Pancreas (tissue), 10 donors: Measurements from ENCODE around the gene UTS2R. TPM values are rescaled to one million over a fixed set of nuclear protein-coding genes. Genes with fewer than 3 reads are reported as not detected.

Experiments
- ATAC-seq, 4 donors: fragments of 200-7000 bp; cut with Tn5 transposase; one replicate each; pipeline versions ENCODE4 v1.8.0 to v1.9.1; 2020; ENCODE audit warnings: mild to moderate bottlenecking in 4 of 4, moderate library complexity in 4 of 4
- DNase-seq, 6 donors: peaks; one replicate each; pipeline ENCODE4 v3.0.0-alpha.2; 2020
- FAIRE-seq: peaks from 2 replicates; lab custom pipeline; 2012; peaks lifted over from hg19 to GRCh38; lab: Jason Lieb, UNC
- H3K27ac ChIP-seq, 4 donors: fragments of 200-600 bp; sonication (generic); 1 replicate in 3 of 4; 2 replicates in 1 of 4; pipeline versions ENCODE4 v1.5.0 to v1.8.0; 2020
- H3K27me3 ChIP-seq, 4 donors: fragments of 200-600 bp; one replicate each; pipeline ENCODE4 v1.8.0; 2021
- H3K36me3 ChIP-seq, 3 donors: fragments of 200-600 bp; sonication (generic) in 1 of 3; one replicate each; pipeline versions ENCODE4 v1.5.0 to v1.8.0; 2020 to 2021
- H3K4me1 ChIP-seq, 3 donors: fragments of 200-600 bp; one replicate each; pipeline ENCODE4 v1.8.0; 2021
- H3K4me3 ChIP-seq, 4 donors: fragments of 200-600 bp; sonication (generic) in 2 of 4; one replicate each; pipeline versions ENCODE4 v1.5.0 to v1.8.0; 2020 to 2021
- H3K9me3 ChIP-seq, 4 donors: fragments of 200-600 bp; one replicate each; pipeline ENCODE4 v1.8.0; 2021
- CTCF ChIP-seq, 4 donors: fragments of 200-600 bp; sonication (generic) in 3 of 4; IDR thresholded peaks; one replicate each; pipeline versions ENCODE4 v1.5.0 to v1.8.0; 2021; ENCODE audit warnings: antibody characterized with exemption in 4 of 4
- WGBS, 2 donors: extraction: QIAGEN DNeasy Blood & Tissue Kit; methylation state at CpG; one replicate each; pipeline ENCODE4 v1.1.7; 2013; 5-methylcytosine and 5-hydroxymethylcytosine counted together
- intact Hi-C, 3 donors: fragments of 100-400 bp; cut with DNase I; formaldehyde crosslinking; loops; one replicate each; pipeline versions ENCODE4 v1.11.1 to v1.14.2; 2022
- polyA plus RNA-seq, 2 donors: library from polyadenylated mRNA; stranded (reverse); fragments of 200-250 nt; gene quantifications; one replicate each; pipeline ENCODE4 v1.2.3, GENCODE V29; 2013
- total RNA-seq, 6 donors: library from RNA; stranded (reverse); fragmentation: NEBNext Ultra II Directional in 4 of 6; extraction: Animal tissue kit (Norgen Biotek cat#: 25700) in 4 of 6; gene quantifications; one replicate each; pipeline versions ENCODE4 v1.2.1 to v1.2.4, GENCODE V29; 2021 to 2023
- donor health status: healthy with polysubstance abuse.
- donor health status: DM: no; HTN: no; CAD: no; lungs with moderate emphysema.
- donor health status: DM: no; HTN: no; CAD: no.
- donor health status: control.
- donor health status: control.
- donor health status: Bipolar disorder and iron deficiency.
- donor health status: DM: yes; HTN: yes; CAD: no.
- donor health status: DM: no; HTN: no; CAD: no.
- donor health status: DM: no; HTN: no; CAD: no.
- donor health status: DM: yes; HTN: yes; CAD: no.

UTS2R gene
- total and polyA plus RNA-seq, 8 donors: 0.37 to 0.87 (median 0.74) TPM; not detected in 5

DNA sequence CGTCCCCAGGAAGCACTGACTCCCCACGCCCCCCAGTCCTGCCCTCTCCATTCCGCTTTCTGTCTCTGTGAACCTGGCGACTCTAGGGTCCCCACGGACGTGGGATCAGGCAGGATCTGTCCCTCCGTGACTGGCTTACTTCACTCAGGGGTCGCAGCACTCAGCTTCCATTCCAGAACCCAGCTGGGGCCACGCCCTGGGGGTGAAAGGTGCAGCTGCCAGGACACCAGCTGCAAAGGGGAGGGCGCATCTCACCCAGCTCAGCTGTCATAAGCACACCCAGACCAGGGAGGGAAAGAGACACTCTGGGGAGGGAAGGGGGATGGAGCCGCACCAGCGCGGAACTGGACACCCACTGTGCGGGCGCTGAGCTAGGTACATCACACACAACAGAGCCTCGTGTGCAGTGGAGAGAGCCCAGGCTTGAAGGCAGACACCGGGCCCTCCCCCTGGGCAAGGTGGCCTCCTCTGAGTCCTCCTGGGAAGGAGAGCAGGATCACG lies 28.1 kb downstream of the UTS2R start:
- DNase-seq (peak in 2 of 6 donors; percentile 9 to 33), ATAC-seq (no peak)
- H3K36me3 ChIP-seq: peaks cover 0 to 6% (median 3%) of the 10 kb centered on the region in 3 donors

DNA sequence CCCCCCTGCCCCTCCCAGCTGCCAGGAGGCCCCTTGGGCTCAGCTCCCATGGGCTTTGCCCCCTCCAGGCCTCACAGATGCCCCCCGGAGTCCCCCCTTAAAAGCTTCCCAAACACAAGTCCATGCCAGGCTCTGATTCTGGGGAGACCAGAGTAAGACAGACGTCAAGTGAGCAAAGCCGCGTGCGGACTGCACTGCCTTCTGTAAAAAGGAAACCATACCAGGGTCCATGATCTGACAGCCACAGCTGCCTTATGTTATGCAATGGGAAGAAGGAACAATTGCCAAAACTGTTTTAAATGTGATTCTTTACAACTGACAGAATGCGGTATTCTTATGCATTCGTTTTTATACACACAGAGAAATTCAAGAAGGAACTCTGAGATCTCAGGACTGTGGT lies 28.6 kb downstream of the UTS2R start:
- H3K27ac ChIP-seq: no peak overlapping the region
- peaks cover 0 to 6% (median 3%) of the 10 kb centered on the region in 3 donors for H3K36me3 ChIP-seq
- no peak overlapping the region for H3K4me3 ChIP-seq
- H3K27me3 ChIP-seq: no peaks in the 10 kb centered on the region
- no peak for TF ChIP-seq CTCF (IDR thresholded peaks at IDR 0.05)
- DNase-seq: no peak
- no peaks in the 10 kb centered on the region for H3K9me3 ChIP-seq
- no peaks in the 10 kb centered on the region for H3K4me1 ChIP-seq
- WGBS, 2 donors: 80 to 93% methylated on average over 7 of the region's 7 CpGs
- no peak for FAIRE-seq
- intact Hi-C loops: no loop called here
- ATAC-seq: peak in 2 of 4 donors; percentile 26 to 41

More for the DNA sequence above, 28.1 kb downstream of the UTS2R start:
- intact Hi-C loops: no loop called here
- 88 to 90% methylated on average over 18 of the region's 18 CpGs for WGBS, 2 donors
- FAIRE-seq: no peak
- H3K4me1 ChIP-seq: no peaks in the 10 kb centered on the region
- H3K27me3 ChIP-seq: no peaks in the 10 kb centered on the region
- no peaks in the 10 kb centered on the region for H3K9me3 ChIP-seq
- no peak for TF ChIP-seq CTCF (IDR thresholded peaks at IDR 0.05)
- H3K27ac ChIP-seq: no peak overlapping the region
- no peak overlapping the region for H3K4me3 ChIP-seq

DNA sequence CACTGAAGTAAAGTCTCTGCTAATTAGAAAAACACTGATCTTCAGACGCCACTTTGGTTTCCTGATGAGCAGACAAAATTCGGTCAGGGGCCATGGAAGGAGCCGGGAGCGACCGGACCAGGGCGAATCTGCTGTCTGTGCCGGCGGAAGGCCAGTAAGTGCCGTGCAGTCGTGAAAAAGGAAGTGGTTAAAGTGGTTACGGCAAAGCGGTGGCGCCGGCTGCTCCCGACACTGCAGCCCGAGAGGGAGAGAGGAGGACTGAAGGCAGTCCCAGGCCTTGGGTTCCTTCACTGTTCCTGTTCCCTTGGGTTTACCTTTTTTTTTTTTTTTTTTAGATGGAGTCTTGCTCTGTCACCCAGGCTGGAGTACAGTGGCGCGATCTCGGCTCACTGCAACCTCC lies 29.3 kb downstream of the UTS2R start:
- FAIRE-seq: no peak
- Histone ChIP-seq H3K4me1 (no peaks in the 10 kb centered on the region), H3K4me3 (no peak overlapping the region), H3K27ac (no peak overlapping the region), H3K9me3 (no peaks in the 10 kb centered on the region), H3K36me3 (peaks cover 0 to 6% (median 3%) of the 10 kb centered on the region in 3 donors), H3K27me3 (no peaks in the 10 kb centered on the region)
- no peak for TF ChIP-seq CTCF (IDR thresholded peaks at IDR 0.05)
- peak in 2 of 4 donors; percentile 51 to 70 for ATAC-seq
- 90 to 96% methylated on average over 19 of the region's 19 CpGs for WGBS, 2 donors
- DNase-seq: peak in 3 of 6 donors; percentile 6 to 46 (median 38)
- intact Hi-C loops: no loop called here

GRCh38 chr17:82402865-82403264 lies 31.3 kb downstream of the UTS2R start:
- no peak for FAIRE-seq
- no peak for ATAC-seq
- Histone ChIP-seq H3K27me3 (no peaks in the 10 kb centered on the region), H3K9me3 (no peaks in the 10 kb centered on the region), H3K36me3 (peaks cover 0 to 6% (median 3%) of the 10 kb centered on the region in 3 donors), H3K4me3 (no peak overlapping the region), H3K27ac (no peak overlapping the region), H3K4me1 (no peaks in the 10 kb centered on the region)
- DNase-seq: peak in 1 of 6 donors; percentile 2
- no peak for TF ChIP-seq CTCF (IDR thresholded peaks at IDR 0.05)
- intact Hi-C loops: no loop called here
- WGBS, 2 donors: 79 to 81% methylated on average over 7 of the region's 7 CpGs
